LNCAP (cell line): ENCODE data around the gene FANCM.

ENCODE experiments used
- CTCF ChIP-seq: fragments of 450-650 bp; IDR thresholded peaks from 2 replicates; pipeline ENCODE4 v1.5.1; 2017; ENCODE audit warnings: mild to moderate bottlenecking

Gene FANCM

GRCh38 chr14:45211295-45211694, 75.6 kb downstream of the FANCM start:
- no peak for TF ChIP-seq CTCF

- no peak for TF ChIP-seq CTCF
These were observed 76.5 kb downstream of the FANCM start for GRCh38 chr14:45212231-45212630.

- TF ChIP-seq CTCF, result no peak
These were observed 86.9 kb downstream of the FANCM start for GRCh38 chr14:45222485-45223262.

- no peak for TF ChIP-seq CTCF
These were observed 91.8 kb downstream of the FANCM start for GRCh38 chr14:45227566-45227965.

GRCh38 chr14:45238988-45239387, 103.3 kb downstream of the FANCM start:
- TF ChIP-seq CTCF, result no peak

- no peak for TF ChIP-seq CTCF
These were observed 107.0 kb downstream of the FANCM start for GRCh38 chr14:45242706-45243105.

GRCh38 chr14:45246151-45246550, 110.4 kb downstream of the FANCM start:
- no peak for TF ChIP-seq CTCF

- no peak for TF ChIP-seq CTCF
These were observed 111.0 kb downstream of the FANCM start for GRCh38 chr14:45246691-45247090.
